HepG2 (cell line): ENCODE data around the gene ZFPL1. TPM values are rescaled to one million over a fixed set of nuclear protein-coding genes. Genes with fewer than 3 reads are reported as not detected.
A peak's percentile ranks its signal among the peaks of the same experiment; 100 is the strongest.

Experiments used
- ATF7-NPFF ChIP-seq: sonication (generic); formaldehyde crosslinking; IDR thresholded peaks from 2 replicates; pipeline ENCODE4 v1.8.1; 2023; ENCODE audit warnings: mild to moderate bottlenecking, low read depth, missing genetic modification reagents, moderate library complexity
- BRF2 ChIP-seq: sonication (generic); formaldehyde crosslinking; IDR thresholded peaks from 2 replicates; pipeline ENCODE4 v1.8.1; 2022; ENCODE audit warnings: mild to moderate bottlenecking, missing genetic modification reagents
- CREB3 ChIP-seq: sonication (generic); formaldehyde crosslinking; IDR thresholded peaks from 2 replicates; pipeline ENCODE4 v1.5.0; 2020; ENCODE audit warnings: missing genetic modification reagents
- DBP ChIP-seq: sonication (generic); formaldehyde crosslinking; IDR thresholded peaks from 2 replicates; pipeline ENCODE4 v1.4.0; 2020; ENCODE audit warnings: missing genetic modification reagents; ENCODE audit errors: not compliant biosample characterization
- DR1 ChIP-seq: sonication (generic); formaldehyde crosslinking; IDR thresholded peaks from 2 replicates; pipeline ENCODE4 v1.8.0; 2021; ENCODE audit warnings: mild to moderate bottlenecking, missing genetic modification reagents, inconsistent platforms
- FOSL2 ChIP-seq: sonication (generic); formaldehyde crosslinking; IDR thresholded peaks from 2 replicates; pipeline ENCODE4 v1.4.0; 2020; ENCODE audit warnings: missing genetic modification reagents
- HOXA7 ChIP-seq: sonication (generic); formaldehyde crosslinking; IDR thresholded peaks from 2 replicates; pipeline ENCODE4 v1.8.1; 2022; ENCODE audit warnings: mild to moderate bottlenecking, missing genetic modification reagents, moderate library complexity
- IKZF1 ChIP-seq: fragments of 450-650 bp; IDR thresholded peaks from 2 replicates; pipeline ENCODE4 v1.7.1; 2016
- IRF9 ChIP-seq: sonication (generic); formaldehyde crosslinking; IDR thresholded peaks from 2 replicates; pipeline ENCODE4 v1.8.0; 2022; ENCODE audit warnings: missing genetic modification reagents, mild to moderate bottlenecking, borderline replicate concordance
- KDM5A ChIP-seq: fragments of 200-600 bp; sonication (generic); IDR thresholded peaks from 2 replicates; pipeline ENCODE4 v1.7.0; 2018; ENCODE audit warnings: antibody characterized with exemption, mild to moderate bottlenecking, low read length, borderline replicate concordance
- LCORL ChIP-seq, 2 experiments: fragments of 450-650 bp in 1 of 2; sonication (generic) in 1 of 2; formaldehyde crosslinking in 1 of 2; IDR thresholded peaks; 2 replicates each; pipeline versions ENCODE4 v1.5.0 to v1.6.1; 2017 to 2020; ENCODE audit warnings: antibody characterized with exemption in 1 of 2, missing genetic modification reagents in 1 of 2
- PCBP1 ChIP-seq: fragments of 200-400 bp; formaldehyde crosslinking; IDR thresholded peaks from 2 replicates; pipeline ENCODE4 v1.6.1; 2017; ENCODE audit warnings: mild to moderate bottlenecking, low read depth, low read length, borderline replicate concordance
- PCBP2 ChIP-seq: fragments of 200-400 bp; formaldehyde crosslinking; optimal IDR thresholded peaks from 2 replicates; pipeline ENCODE3; 2018; ENCODE audit warnings: low read length, low read depth; ENCODE audit not compliant: poor library complexity, severe bottlenecking
- PHF5A ChIP-seq: IDR thresholded peaks from one replicate; pipeline ENCODE4 v1.6.1; 2018; ENCODE audit warnings: low read depth, missing genetic modification reagents; ENCODE audit not compliant: unreplicated experiment
- RFXAP ChIP-seq: sonication (generic); formaldehyde crosslinking; IDR thresholded peaks from 2 replicates; pipeline ENCODE4 v1.4.0; 2020; ENCODE audit warnings: missing genetic modification reagents, borderline replicate concordance
- SMAD9 ChIP-seq: sonication (generic); formaldehyde crosslinking; IDR thresholded peaks from 2 replicates; pipeline ENCODE4 v1.5.1; 2020; ENCODE audit warnings: mild to moderate bottlenecking, missing genetic modification reagents
- SP4 ChIP-seq: sonication (generic); formaldehyde crosslinking; IDR thresholded peaks from 2 replicates; pipeline ENCODE4 v1.8.1; 2023; ENCODE audit warnings: mild to moderate bottlenecking, missing genetic modification reagents
- ZBTB21 ChIP-seq: sonication (generic); formaldehyde crosslinking; IDR thresholded peaks from 2 replicates; pipeline ENCODE4 v1.4.0; 2020; ENCODE audit warnings: missing genetic modification reagents
- ZNF180 ChIP-seq: sonication (generic); formaldehyde crosslinking; IDR thresholded peaks from 2 replicates; pipeline ENCODE4 v1.4.0; 2020; ENCODE audit warnings: low read depth, missing genetic modification reagents, borderline replicate concordance
- ZNF335 ChIP-seq: sonication (generic); formaldehyde crosslinking; IDR thresholded peaks from 2 replicates; pipeline ENCODE4 v1.4.0; 2020; ENCODE audit warnings: missing genetic modification reagents
- ZNF547 ChIP-seq: sonication (generic); formaldehyde crosslinking; IDR thresholded peaks from 2 replicates; pipeline ENCODE4 v1.5.1; 2020; ENCODE audit warnings: mild to moderate bottlenecking, missing genetic modification reagents
- ZNF773 ChIP-seq: sonication (generic); formaldehyde crosslinking; IDR thresholded peaks from 2 replicates; pipeline ENCODE4 v1.4.0; 2020; ENCODE audit warnings: missing genetic modification reagents, borderline replicate concordance
- polyA plus RNA-seq, 8 experiments: library from polyadenylated mRNA; depleted of rRNA in 3 of 8; stranded (reverse) in 7 of 8; unstranded in 1 of 8; fragments of >200 nt; fragmentation: Illumina TruSeq in 4 of 8; extraction: Trizol in 4 of 8; gene quantifications; 2 replicates each; pipeline versions ENCODE4 v1.2.1 to v1.2.3, GENCODE V29; 2011 to 2016; ENCODE audit warnings: low read depth in 4 of 8, missing spikeins in 1 of 8, mixed read lengths in 1 of 8; ENCODE audit not compliant: insufficient read depth in 1 of 8
- total RNA-seq, 5 experiments: library from RNA; depleted of rRNA; stranded (reverse); fragments of >200 nt; fragmentation: Illumina TruSeq; extraction: Trizol; gene quantifications; 2 replicates each; pipeline ENCODE4 v1.2.3, GENCODE V29; 2016; ENCODE audit warnings: low read depth in 1 of 5

The ZFPL1 gene
- total and polyA plus RNA-seq, 2 of the 13 experiments (the other 11 are each of a cell fraction or from before 2014, with no cell fraction given): 32.2 to 56.0 TPM

- TF ChIP-seq DBP (CRISPR knock-in tag): no peak
- TF ChIP-seq ATF7-NPFF (CRISPR knock-in tag): peak; percentile 43; the same call in 1 of the 2 replicates
- no peak for TF ChIP-seq RFXAP (CRISPR knock-in tag)
- peak; percentile 66; the same call in 1 of the 2 replicates for TF ChIP-seq SP4 (CRISPR knock-in tag)
- TF ChIP-seq IKZF1: no peak
- peak; percentile 74 for TF ChIP-seq DR1
- TF ChIP-seq LCORL (IDR thresholded peaks at IDR 0.05): no peak
- TF ChIP-seq LCORL (CRISPR knock-in tag; IDR thresholded peaks at IDR 0.05): peak; percentile 51; the same call in 1 of the 2 replicates
- TF ChIP-seq CREB3 (CRISPR knock-in tag): 0 out of 2 replicates have a peak, but pooled peaks have one; percentile 43
- peak; percentile 92 for TF ChIP-seq KDM5A
- no peak for TF ChIP-seq ZNF773 (CRISPR knock-in tag)
- TF ChIP-seq FOSL2: peak; percentile 64
- peak; percentile 64 for TF ChIP-seq IRF9 (CRISPR knock-in tag)
- no peak for TF ChIP-seq ZBTB21
- no peak for TF ChIP-seq HOXA7
- TF ChIP-seq SMAD9: peak; percentile 88; the same call in 1 of the 2 replicates
- 0 out of 2 replicates have a peak, but pooled peaks have one; percentile 31 for TF ChIP-seq BRF2 (CRISPR knock-in tag)
- TF ChIP-seq ZNF547 (CRISPR knock-in tag): peak; percentile 76
- no peak for TF ChIP-seq PCBP2
- TF ChIP-seq PCBP1: 0 out of 2 replicates have a peak, but pooled peaks have one; percentile 24
- 0 out of 2 replicates have a peak, but pooled peaks have one; percentile 16 for TF ChIP-seq ZNF335 (CRISPR knock-in tag)
- peak; percentile 84; the same call in 1 of the 2 replicates for TF ChIP-seq ZNF180 (CRISPR knock-in tag)
- peak; percentile 24 for TF ChIP-seq PHF5A (CRISPR knock-in tag)
Observed at GRCh38 chr11:65134240-65134951, 50.4 kb downstream of the ZFPL1 start, which contains the start of gene SYVN1 (continued).
